Fibroblast of lung (primary cell): ENCODE results near the gene KLHL2. TPM values are rescaled to one million over a fixed set of nuclear protein-coding genes. Genes with fewer than 3 reads are reported as not detected.
A peak's percentile ranks its signal among the peaks of the same experiment; 100 is the strongest.
"Not testable (repeated sequence)": the region's sequence is repeated elsewhere in the genome, so short reads cannot be mapped to it uniquely, and the experiment has no call there.

Experiments used
- DNase-seq, 2 donors: peaks; one replicate each; pipeline versions ENCODE4 v3.0.0 to v3.0.0-alpha.2; 2010; ENCODE audit warnings: low read depth in 2 of 2
- H2AFZ ChIP-seq: 2 replicates; pipeline ENCODE4 v1.5.1; 2012; ENCODE audit warnings: low read length, control low read depth, inconsistent platforms
- H3K27ac ChIP-seq: 2 replicates; pipeline ENCODE4 v1.5.1; 2011; ENCODE audit warnings: low read length, control low read depth; ENCODE audit not compliant: insufficient read depth
- H3K27me3 ChIP-seq: 2 replicates; pipeline ENCODE4 v1.5.1; 2011; ENCODE audit warnings: mild to moderate bottlenecking, low read length; ENCODE audit not compliant: control insufficient read depth, insufficient read depth
- H3K36me3 ChIP-seq: 2 replicates; pipeline ENCODE4 v1.5.1; 2011; ENCODE audit warnings: low read length; ENCODE audit not compliant: control insufficient read depth, insufficient read depth
- H3K4me1 ChIP-seq: 2 replicates; pipeline ENCODE4 v1.5.1; 2011; ENCODE audit warnings: low read length; ENCODE audit not compliant: control insufficient read depth, insufficient read depth; ENCODE audit errors: extremely low read depth
- H3K4me2 ChIP-seq: 2 replicates; pipeline ENCODE4 v1.5.1; 2011; ENCODE audit warnings: low read length, control low read depth; ENCODE audit not compliant: insufficient read depth; ENCODE audit errors: extremely low read depth
- H3K4me3 ChIP-seq, 4 experiments: fragments of 200-600 bp in 1 of 4; sonication (generic) in 1 of 4; replicated peaks in 1 of 4; 2 replicates each; pipeline ENCODE4 v1.5.1; 2011 to 2016; ENCODE audit warnings: low read length in 4 of 4, low read depth in 3 of 4, mild to moderate bottlenecking in 3 of 4, control low read depth in 2 of 4, inconsistent platforms in 1 of 4, mixed read lengths in 1 of 4; ENCODE audit not compliant: insufficient read depth in 1 of 4; ENCODE audit errors: control extremely low read depth in 1 of 4
- H3K79me2 ChIP-seq: 2 replicates; pipeline ENCODE4 v1.5.1; 2012; ENCODE audit warnings: mild to moderate bottlenecking, low read length, inconsistent platforms; ENCODE audit not compliant: control insufficient read depth, insufficient read depth
- H3K9ac ChIP-seq: 2 replicates; pipeline ENCODE4 v1.5.1; 2011; ENCODE audit warnings: mild to moderate bottlenecking, low read length, control low read depth; ENCODE audit not compliant: insufficient read depth
- H3K9me3 ChIP-seq: 2 replicates; pipeline ENCODE4 v1.5.1; 2012; ENCODE audit warnings: low read depth, low read length; ENCODE audit not compliant: control insufficient read depth, insufficient read depth
- H4K20me1 ChIP-seq: 2 replicates; pipeline ENCODE4 v1.5.1; 2011; ENCODE audit warnings: low read length; ENCODE audit not compliant: control insufficient read depth, insufficient read depth; ENCODE audit errors: extremely low read depth
- EZH2 ChIP-seq: IDR thresholded peaks from 2 replicates; pipeline ENCODE4 v1.5.1; 2012; ENCODE audit warnings: low read length, control low read depth, mild to moderate bottlenecking; ENCODE audit errors: missing control alignments
- polyA plus RNA-seq, 2 donors: library from polyadenylated mRNA; depleted of rRNA in 1 of 2; stranded (reverse) in 1 of 2; unstranded in 1 of 2; fragments of >200 nt; gene quantifications; 2 replicates each; pipeline ENCODE4 v1.2.1, GENCODE V29; 2011 to 2012; ENCODE audit warnings: missing spikeins in 1 of 2
- total RNA-seq: library from RNA; depleted of rRNA; stranded (reverse); fragments of >200 nt; gene quantifications from 2 replicates; pipeline ENCODE4 v1.2.1, GENCODE V29; 2014
- TF ChIP-seq, protein P1 (sequence below), 2 donors: IDR thresholded peaks in 1 of 2; conservative IDR thresholded peaks in 1 of 2; 1 replicate in 1 of 2; 2 replicates in 1 of 2; pipeline ENCODE4 v1.5.1; 2011 to 2012; ENCODE audit warnings: low read length in 2 of 2, control low read depth in 1 of 2, inconsistent platforms in 1 of 2, low read depth in 1 of 2, mild to moderate bottlenecking in 1 of 2

KLHL2 gene
- total and polyA plus RNA-seq, 2 donors (not counting 1 experiment from before 2014, with no cell fraction given) = 14.5 to 26.1 TPM

DNA sequence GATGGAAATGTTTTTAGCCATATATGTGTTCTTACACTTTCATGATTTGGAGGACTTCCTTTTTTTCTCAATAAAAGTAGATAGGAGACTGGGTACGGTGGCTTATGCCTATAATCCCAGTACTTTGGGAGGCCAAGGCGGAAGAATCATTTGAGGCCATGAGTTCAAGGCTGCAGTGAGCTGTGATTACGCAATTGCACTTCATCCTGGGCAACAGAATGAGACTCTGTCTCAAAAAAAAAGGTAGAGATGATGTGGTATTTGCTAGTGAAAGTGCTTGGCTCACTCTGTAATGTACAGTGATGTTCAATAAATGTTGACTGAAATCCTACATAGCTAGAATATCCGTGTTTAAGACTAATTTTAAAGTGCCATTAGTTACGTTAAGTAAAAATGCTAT is 27.4 kb downstream of the KLHL2 start:
- H3K27ac ChIP-seq = no peak overlapping the region
- no peaks in the 10 kb centered on the region for H3K36me3 ChIP-seq
- no peak for TF ChIP-seq EZH2
- TF ChIP-seq, protein P1, sequence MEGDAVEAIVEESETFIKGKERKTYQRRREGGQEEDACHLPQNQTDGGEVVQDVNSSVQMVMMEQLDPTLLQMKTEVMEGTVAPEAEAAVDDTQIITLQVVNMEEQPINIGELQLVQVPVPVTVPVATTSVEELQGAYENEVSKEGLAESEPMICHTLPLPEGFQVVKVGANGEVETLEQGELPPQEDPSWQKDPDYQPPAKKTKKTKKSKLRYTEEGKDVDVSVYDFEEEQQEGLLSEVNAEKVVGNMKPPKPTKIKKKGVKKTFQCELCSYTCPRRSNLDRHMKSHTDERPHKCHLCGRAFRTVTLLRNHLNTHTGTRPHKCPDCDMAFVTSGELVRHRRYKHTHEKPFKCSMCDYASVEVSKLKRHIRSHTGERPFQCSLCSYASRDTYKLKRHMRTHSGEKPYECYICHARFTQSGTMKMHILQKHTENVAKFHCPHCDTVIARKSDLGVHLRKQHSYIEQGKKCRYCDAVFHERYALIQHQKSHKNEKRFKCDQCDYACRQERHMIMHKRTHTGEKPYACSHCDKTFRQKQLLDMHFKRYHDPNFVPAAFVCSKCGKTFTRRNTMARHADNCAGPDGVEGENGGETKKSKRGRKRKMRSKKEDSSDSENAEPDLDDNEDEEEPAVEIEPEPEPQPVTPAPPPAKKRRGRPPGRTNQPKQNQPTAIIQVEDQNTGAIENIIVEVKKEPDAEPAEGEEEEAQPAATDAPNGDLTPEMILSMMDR (conservative IDR thresholded peaks at IDR 0.05 in 1 of 2, IDR thresholded peaks at IDR 0.05 in 1 of 2; ENCODE audit: low read depth in 1 of 2, low read length in 2 of 2) = no peak
- H3K4me1 ChIP-seq = no peaks in the 10 kb centered on the region
- no peak overlapping the region for H2AFZ ChIP-seq
- no peaks in the 10 kb centered on the region for H3K27me3 ChIP-seq
- H3K79me2 ChIP-seq = no peaks in the 10 kb centered on the region
- no peak for DNase-seq
- H3K9ac ChIP-seq = no peak overlapping the region
- H3K4me2 ChIP-seq = no peak overlapping the region
- H3K9me3 ChIP-seq = no peaks in the 10 kb centered on the region
- no peak overlapping the region for H3K4me3 ChIP-seq
- no peaks in the 10 kb centered on the region for H4K20me1 ChIP-seq

DNA sequence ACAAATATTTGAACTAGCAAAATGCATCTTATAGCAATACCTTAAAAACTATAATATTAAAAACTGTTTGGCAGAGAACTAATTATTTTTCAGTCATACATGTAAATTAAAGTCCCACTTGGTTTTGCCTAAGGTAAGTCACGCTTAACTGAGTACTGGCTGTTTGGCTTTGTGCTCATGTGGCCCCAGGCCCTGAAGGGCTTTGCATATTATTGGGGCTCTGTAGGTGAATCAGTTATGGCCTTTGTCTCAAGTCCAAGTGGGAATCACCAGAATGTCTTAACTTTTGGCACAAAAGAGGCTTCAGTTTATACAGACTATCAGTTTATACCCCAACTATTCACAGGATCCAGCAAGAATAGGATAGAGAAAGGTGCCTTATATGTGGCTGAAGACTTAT is 29.5 kb downstream of the KLHL2 start:
- DNase-seq, H2AFZ ChIP-seq, H3K27ac ChIP-seq, H3K9me3 ChIP-seq, H3K4me2 ChIP-seq, H3K27me3 ChIP-seq, H3K9ac ChIP-seq, H3K36me3 ChIP-seq, H4K20me1 ChIP-seq, H3K79me2 ChIP-seq, H3K4me1 ChIP-seq, H3K4me3 ChIP-seq: not testable (repeated sequence)

DNA sequence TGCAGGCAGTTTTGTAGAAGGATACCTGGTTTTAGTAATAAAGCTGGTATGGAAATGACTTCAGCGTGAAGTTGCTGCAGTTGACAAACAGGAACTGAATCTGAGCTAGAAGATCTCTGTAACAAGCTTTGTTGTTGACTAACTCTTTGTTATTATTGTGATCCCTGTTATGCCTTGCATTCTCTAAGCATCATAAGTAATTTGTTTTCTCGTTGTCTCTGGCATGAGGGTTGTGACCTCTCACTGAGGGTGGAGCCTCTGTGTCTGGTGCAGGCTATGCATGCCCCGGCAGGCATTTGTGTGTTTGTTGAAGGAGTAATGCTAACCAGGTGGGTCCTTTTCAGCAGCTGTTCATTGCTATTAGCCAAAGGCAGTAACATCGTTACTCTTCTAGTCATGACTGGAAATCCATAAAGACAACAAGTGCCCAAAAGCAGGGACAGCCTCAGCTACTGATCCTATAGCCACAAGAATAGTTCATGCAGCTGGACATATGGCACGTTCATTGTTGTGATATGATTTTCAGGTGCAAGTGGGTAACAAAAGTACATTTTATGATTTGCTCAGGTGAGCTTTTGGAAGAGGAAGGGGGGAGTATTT is 30.8 kb downstream of the KLHL2 start:
- not testable (repeated sequence) for H3K79me2 ChIP-seq, H3K4me1 ChIP-seq, H3K9me3 ChIP-seq, DNase-seq, H3K9ac ChIP-seq, H3K36me3 ChIP-seq, H2AFZ ChIP-seq, H3K4me3 ChIP-seq, H4K20me1 ChIP-seq, H3K27me3 ChIP-seq, H3K4me2 ChIP-seq, H3K27ac ChIP-seq

DNA sequence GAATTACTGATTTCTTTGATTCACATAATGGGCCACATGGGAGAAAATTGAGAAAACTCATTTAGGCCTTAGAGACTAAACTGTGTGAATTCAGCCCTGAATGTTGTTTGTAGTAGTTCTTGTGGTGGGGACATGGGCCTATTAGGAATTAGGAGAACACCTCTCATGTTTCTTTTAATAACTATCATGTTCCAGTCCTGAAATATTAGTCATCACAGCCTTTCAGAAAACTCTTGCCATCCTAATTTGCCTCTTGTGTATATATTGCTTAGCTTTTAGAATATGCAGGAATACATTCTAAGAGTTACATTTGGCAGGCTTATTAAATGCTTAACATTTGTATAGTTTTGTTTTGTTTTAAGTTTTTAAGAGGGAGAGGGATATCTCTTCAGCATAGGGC is 33.4 kb downstream of the KLHL2 start:
- H3K4me3 ChIP-seq, H3K4me1 ChIP-seq, H4K20me1 ChIP-seq, H3K4me2 ChIP-seq, H3K36me3 ChIP-seq, H2AFZ ChIP-seq, DNase-seq, H3K9me3 ChIP-seq, H3K9ac ChIP-seq, H3K79me2 ChIP-seq, H3K27me3 ChIP-seq, H3K27ac ChIP-seq: not testable (repeated sequence)

DNA sequence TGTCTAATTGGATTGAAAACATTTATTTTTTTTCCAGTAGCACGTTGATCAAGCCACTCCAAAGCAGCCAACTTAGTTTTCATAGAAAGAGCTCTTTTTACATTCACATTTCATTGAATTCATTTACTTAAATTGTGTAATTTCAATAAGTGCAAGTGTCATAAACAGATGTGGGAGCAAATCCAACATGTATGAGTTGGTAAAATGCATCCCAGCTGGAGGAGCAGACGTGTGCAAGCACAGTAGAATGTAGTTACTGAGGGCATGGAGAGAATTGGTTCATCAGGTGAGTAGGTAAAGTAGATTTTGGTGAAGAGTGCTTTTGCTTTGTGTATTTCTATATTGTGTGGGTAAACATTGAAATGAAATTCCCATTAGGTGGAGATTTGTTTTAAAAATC is 36.8 kb downstream of the KLHL2 start:
- peak in 1 of 2 donors; percentile 66 for DNase-seq
- not testable (repeated sequence) for H3K36me3 ChIP-seq, H2AFZ ChIP-seq, H3K27ac ChIP-seq, H3K27me3 ChIP-seq, H3K4me3 ChIP-seq, H3K4me1 ChIP-seq, H4K20me1 ChIP-seq, H3K4me2 ChIP-seq, H3K79me2 ChIP-seq, H3K9me3 ChIP-seq, H3K9ac ChIP-seq

DNA sequence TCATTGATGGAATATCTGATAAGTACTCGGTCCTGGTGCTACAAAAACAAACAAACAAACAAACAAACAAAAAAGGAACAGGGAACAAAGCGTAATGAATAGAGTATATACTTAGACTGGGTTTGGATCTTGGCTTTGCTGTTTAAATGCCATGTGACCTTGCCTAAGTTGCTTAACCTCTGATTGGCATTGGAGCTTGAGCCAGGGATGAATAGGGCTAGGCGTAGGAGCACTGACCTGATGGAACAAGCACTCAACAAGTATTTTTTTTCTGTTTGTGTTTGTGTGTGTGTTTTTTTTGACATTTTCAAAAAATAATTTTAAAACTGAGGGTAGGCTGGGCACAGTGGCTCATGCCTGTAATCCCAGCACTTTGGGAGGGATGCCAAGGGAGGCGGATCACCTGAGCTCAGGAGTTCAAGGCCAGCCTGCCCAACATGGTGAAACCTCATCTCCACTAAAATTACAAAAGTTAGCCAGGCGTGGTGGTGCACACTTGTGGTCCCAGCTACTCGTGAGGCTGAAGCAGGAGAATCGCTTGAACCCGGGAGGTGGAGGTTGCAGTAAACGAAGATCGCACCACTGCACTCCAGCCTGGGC is 37.3 kb downstream of the KLHL2 start:
- not testable (repeated sequence) for H4K20me1 ChIP-seq

More for the DNA sequence above, 37.3 kb downstream of the KLHL2 start:
- H3K27me3 ChIP-seq, H3K79me2 ChIP-seq, H3K4me2 ChIP-seq, H2AFZ ChIP-seq, DNase-seq, H3K36me3 ChIP-seq, H3K27ac ChIP-seq, H3K9me3 ChIP-seq, H3K4me1 ChIP-seq, H3K4me3 ChIP-seq, H3K9ac ChIP-seq: not testable (repeated sequence)
